ENCODE results near the gene LDLRAD4.

Gene LDLRAD4

DNA sequence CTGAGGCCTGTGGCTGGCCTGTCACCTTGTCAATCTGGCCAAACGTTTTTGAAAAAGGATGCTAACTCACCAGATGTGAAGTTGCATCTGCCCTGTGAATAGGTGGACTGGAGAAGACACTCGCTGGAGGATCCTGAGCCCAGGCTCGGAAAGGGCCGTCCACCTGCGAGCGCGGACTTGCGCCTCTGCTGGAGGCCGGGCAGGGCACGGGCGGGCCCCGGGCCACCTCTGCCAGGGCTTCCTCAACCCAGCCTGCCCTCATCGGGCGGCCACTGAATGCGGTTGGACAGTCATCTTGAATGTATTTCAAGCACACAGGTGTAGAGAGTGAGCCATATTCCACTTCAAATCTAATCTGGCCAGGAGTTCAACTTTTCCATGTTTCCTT is 423.9 kb downstream of the LDLRAD4 start:
- TF ChIP-seq, protein P1, sequence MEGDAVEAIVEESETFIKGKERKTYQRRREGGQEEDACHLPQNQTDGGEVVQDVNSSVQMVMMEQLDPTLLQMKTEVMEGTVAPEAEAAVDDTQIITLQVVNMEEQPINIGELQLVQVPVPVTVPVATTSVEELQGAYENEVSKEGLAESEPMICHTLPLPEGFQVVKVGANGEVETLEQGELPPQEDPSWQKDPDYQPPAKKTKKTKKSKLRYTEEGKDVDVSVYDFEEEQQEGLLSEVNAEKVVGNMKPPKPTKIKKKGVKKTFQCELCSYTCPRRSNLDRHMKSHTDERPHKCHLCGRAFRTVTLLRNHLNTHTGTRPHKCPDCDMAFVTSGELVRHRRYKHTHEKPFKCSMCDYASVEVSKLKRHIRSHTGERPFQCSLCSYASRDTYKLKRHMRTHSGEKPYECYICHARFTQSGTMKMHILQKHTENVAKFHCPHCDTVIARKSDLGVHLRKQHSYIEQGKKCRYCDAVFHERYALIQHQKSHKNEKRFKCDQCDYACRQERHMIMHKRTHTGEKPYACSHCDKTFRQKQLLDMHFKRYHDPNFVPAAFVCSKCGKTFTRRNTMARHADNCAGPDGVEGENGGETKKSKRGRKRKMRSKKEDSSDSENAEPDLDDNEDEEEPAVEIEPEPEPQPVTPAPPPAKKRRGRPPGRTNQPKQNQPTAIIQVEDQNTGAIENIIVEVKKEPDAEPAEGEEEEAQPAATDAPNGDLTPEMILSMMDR (IDR thresholded peaks at IDR 0.05; ENCODE audit: low read depth, low read length): no peak
- no peak overlapping the region for H3K4me3 ChIP-seq (replicated peaks in 1 of 2; ENCODE audit: low read depth in 2 of 2, low read length in 2 of 2)
- no peak for DNase-seq (ENCODE audit: low read depth in 2 of 2)

DNA sequence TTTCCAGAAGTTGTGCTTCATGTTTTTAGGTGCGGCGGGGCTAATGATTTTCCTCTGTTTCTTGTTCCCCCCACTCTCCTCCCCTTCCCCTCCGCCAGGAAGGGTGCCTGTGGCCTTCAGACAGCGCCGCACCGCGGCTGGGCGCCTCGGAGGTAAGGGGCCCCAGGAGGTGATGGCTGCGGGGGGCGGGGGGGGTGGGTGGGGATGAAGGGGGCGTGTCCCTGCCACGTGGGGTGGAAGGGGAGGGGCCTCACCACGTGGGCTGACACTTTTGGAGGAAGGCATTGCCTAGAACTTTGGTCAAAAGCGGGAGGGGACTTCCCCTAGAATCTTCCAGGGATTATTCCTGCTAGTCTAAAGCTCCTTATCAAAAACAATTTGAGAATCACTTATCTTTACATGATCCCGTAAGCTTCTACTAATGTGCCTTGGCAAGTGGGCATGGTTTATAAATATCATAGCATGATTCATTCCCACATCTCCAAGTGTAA is 424.7 kb downstream of the LDLRAD4 start:
- no peak for DNase-seq (ENCODE audit: low read depth in 2 of 2)
- TF ChIP-seq, protein P1 (IDR thresholded peaks at IDR 0.05; ENCODE audit: low read depth, low read length): no peak
- no peak overlapping the region for H3K4me3 ChIP-seq (replicated peaks in 1 of 2; ENCODE audit: low read depth in 2 of 2, low read length in 2 of 2)

DNA sequence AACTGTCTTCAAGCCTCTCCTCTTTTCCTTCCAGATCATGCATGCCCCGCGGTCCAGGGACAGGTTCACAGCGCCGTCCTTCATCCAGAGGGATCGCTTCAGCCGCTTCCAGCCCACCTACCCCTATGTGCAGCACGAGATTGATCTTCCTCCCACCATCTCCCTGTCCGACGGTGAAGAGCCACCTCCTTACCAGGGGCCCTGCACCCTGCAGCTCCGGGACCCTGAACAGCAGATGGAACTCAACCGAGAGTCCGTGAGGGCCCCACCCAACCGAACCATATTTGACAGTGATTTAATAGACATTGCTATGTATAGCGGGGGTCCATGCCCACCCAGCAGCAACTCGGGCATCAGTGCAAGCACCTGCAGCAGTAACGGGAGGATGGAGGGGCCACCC is 426.5 kb downstream of the LDLRAD4 start:
- TF ChIP-seq, protein P1 (IDR thresholded peaks at IDR 0.05; ENCODE audit: low read depth, low read length): no peak
- DNase-seq (ENCODE audit: low read depth in 2 of 2): no peak
- H3K4me3 ChIP-seq (replicated peaks in 1 of 2; ENCODE audit: low read depth in 2 of 2, low read length in 2 of 2): no peak overlapping the region

DNA sequence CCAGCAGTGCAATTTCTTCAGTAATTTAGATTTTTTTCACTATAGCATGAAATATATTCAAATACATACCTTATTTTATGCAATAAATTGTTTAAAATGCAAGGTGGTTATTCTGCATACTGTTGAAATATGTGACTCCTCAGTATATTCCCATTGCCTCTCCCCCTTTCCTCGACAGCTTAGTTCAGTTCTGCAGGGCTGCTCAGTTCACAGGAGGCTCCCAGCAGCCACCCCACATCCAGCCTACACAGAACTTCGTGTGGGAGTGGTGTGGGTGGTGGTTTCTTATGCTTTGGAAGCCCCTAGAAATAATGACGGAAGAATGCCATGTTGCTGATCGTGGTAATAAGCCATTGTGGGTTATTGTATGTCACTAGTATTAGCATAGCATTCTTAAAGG is 428.1 kb downstream of the LDLRAD4 start:
- no peak for DNase-seq (ENCODE audit: low read depth in 2 of 2)
- TF ChIP-seq, protein P1 (IDR thresholded peaks at IDR 0.05; ENCODE audit: low read depth, low read length): no peak
- H3K4me3 ChIP-seq (replicated peaks in 1 of 2; ENCODE audit: low read depth in 2 of 2, low read length in 2 of 2): no peak overlapping the region

DNA sequence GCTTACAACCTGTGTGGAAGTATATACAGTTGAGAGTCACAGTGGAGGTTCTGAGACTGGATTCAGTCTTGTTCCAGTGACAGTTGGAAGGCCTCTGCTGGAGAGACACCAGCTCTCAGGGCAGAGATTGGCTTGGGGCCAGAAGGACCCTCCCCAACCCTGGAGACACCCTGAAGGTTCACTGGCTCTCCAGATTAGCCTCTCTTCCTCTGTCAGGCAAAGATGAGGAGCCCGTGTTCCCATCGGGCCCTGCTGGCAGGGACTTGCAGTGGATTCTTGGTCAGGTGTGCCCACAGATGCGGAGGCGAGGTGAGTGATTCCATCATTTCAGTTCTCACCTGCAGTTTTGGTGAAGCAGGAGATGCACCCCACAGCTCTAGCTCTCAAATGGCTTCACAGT is 429.2 kb downstream of the LDLRAD4 start:
- TF ChIP-seq, protein P1 (IDR thresholded peaks at IDR 0.05; ENCODE audit: low read depth, low read length): no peak
- no peak overlapping the region for H3K4me3 ChIP-seq (replicated peaks in 1 of 2; ENCODE audit: low read depth in 2 of 2, low read length in 2 of 2)
- DNase-seq (ENCODE audit: low read depth in 2 of 2): no peak

DNA sequence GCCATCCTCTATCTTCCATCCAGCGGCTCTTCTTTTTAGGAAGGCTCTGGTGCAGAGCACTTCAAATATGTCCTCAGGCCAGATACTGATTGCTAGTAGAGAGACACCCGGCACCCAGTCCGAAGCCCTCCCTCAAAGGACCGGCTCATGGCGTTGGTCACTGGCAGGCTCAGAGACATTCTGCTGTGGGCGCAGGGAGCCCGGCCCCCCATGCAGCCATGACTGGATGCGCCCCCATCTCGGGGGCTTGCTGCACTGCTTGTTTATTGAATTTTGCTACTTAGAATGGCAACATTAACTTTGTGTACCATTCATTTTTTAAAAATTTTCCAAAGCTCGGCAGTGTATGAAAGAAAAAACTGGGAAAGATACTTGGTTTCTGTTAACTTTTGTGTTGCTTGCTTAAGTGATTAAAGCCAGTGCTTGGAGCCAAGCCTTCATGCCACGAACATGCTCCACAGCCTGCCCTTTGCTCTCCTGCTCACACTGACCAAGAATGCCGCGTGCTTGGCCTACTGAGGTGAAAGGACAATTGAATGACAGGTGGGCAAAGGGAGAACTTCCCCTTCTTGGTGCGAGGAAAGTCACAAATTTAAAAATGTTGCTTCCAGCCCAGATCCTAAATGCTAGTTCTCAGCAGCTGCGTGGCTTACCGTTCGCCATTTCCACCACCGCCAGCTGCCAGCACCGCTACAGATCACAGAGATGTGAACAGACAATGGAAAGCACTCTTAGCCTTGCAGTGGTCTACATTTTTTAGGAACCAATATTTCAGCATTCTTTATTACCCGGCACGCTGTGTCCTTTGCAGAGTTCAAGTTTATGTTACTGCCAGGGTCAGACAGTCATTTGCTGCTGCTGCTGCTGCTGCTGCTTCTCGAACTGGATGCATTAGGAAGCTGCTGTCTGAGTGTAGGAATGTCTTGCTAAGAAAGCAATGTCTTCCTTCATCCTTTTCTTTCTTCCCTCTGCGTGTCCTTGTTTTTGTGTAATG is 431.1 kb downstream of the LDLRAD4 start:
- no peak overlapping the region for H3K4me3 ChIP-seq (replicated peaks in 1 of 2; ENCODE audit: low read depth in 2 of 2, low read length in 2 of 2)
- TF ChIP-seq, protein P1 (IDR thresholded peaks at IDR 0.05; ENCODE audit: low read depth, low read length): no peak
- DNase-seq (ENCODE audit: low read depth in 2 of 2): no peak
